ENCODE results near the gene CDH24. TPM values are rescaled to one million over a fixed set of nuclear protein-coding genes. Genes with fewer than 3 reads are reported as not detected.

CDH24 gene
- total and polyA plus RNA-seq, 2 of the 13 experiments (the other 11 are each of a cell fraction or from before 2014, with no cell fraction given) = 0.69 to 0.99 TPM

GRCh38 chr14:23052182-23052623 is 5.1 kb downstream of the CDH24 start (continued):
- TF ChIP-seq ZNF614 (CRISPR knock-in tag; IDR thresholded peaks at IDR 0.05; ENCODE audit: borderline replicate concordance) = peak; percentile 13; the same call in 1 of the 2 replicates
- TF ChIP-seq ELF1 (CRISPR knock-in tag; IDR thresholded peaks at IDR 0.05) = no peak
- no peak for TF ChIP-seq ZNF782 (CRISPR knock-in tag; IDR thresholded peaks at IDR 0.05; ENCODE audit: borderline replicate concordance)
- TF ChIP-seq HDAC1 (CRISPR knock-in tag; IDR thresholded peaks at IDR 0.05) = no peak
- no peak for TF ChIP-seq ZNF235 (CRISPR knock-in tag; IDR thresholded peaks at IDR 0.05; ENCODE audit: borderline replicate concordance)
- 0 out of 2 replicates have a peak, but pooled peaks have one; percentile 21 for TF ChIP-seq ZBTB44 (CRISPR knock-in tag; IDR thresholded peaks at IDR 0.05)
- TF ChIP-seq SMAD9 (CRISPR knock-in tag; IDR thresholded peaks at IDR 0.05) = no peak
- no peak for TF ChIP-seq FOXK2 (IDR thresholded peaks at IDR 0.05)
- no peak for TF ChIP-seq IRF9 (CRISPR knock-in tag; IDR thresholded peaks at IDR 0.05; ENCODE audit: borderline replicate concordance)
- no peak for TF ChIP-seq THAP7 (CRISPR knock-in tag; IDR thresholded peaks at IDR 0.05)
- no peak for TF ChIP-seq ZSCAN9 (CRISPR knock-in tag; IDR thresholded peaks at IDR 0.05; ENCODE audit: borderline replicate concordance)
- TF ChIP-seq HINFP (CRISPR knock-in tag; IDR thresholded peaks at IDR 0.05; ENCODE audit: low read depth) = 0 out of 2 replicates have a peak, but pooled peaks have one; percentile 43
- TF ChIP-seq ZEB1 (IDR thresholded peaks at IDR 0.05; ENCODE audit: insufficient replicate concordance, low read depth) = no peak
- TF ChIP-seq TAF1 (CRISPR knock-in tag; IDR thresholded peaks at IDR 0.05) = no peak; the same call in 1 of the 2 replicates
- TF ChIP-seq ZNF652 (CRISPR knock-in tag; IDR thresholded peaks at IDR 0.05; ENCODE audit: borderline replicate concordance, low read depth) = no peak
- TF ChIP-seq HNF1A (IDR thresholded peaks at IDR 0.05; ENCODE audit: low read depth) = no peak
- TF ChIP-seq HNF1A (CRISPR knock-in tag; IDR thresholded peaks at IDR 0.05; ENCODE audit: borderline replicate concordance) = no peak
- 0 out of 2 replicates have a peak, but pooled peaks have one; percentile 30 for TF ChIP-seq POGK (CRISPR knock-in tag; conservative IDR thresholded peaks at IDR 0.05)
- 0 out of 2 replicates have a peak, but pooled peaks have one; percentile 57 for TF ChIP-seq EED (CRISPR knock-in tag; IDR thresholded peaks at IDR 0.05)
- no peak for TF ChIP-seq TARDBP (CRISPR knock-in tag; IDR thresholded peaks at IDR 0.05)
